Testis (tissue), 2 donors: ENCODE data around the gene NAGLU.

Experiments
- POLR2A ChIP-seq: fragments of 450-650 bp; IDR thresholded peaks from one replicate; pipeline ENCODE4 v1.6.1; 2017; ENCODE audit warnings: antibody characterized with exemption, mild to moderate bottlenecking, moderate library complexity
- TF ChIP-seq, protein P1 (sequence below), 3 experiments: fragments of 450-650 bp in 2 of 3; fragments of 200-600 bp in 1 of 3; sonication (generic) in 1 of 3; IDR thresholded peaks; one replicate each; pipeline ENCODE4 v1.5.1; 2016 to 2019; ENCODE audit warnings: antibody characterized with exemption in 3 of 3, mild to moderate bottlenecking in 2 of 3, moderate library complexity in 1 of 3

DNA sequence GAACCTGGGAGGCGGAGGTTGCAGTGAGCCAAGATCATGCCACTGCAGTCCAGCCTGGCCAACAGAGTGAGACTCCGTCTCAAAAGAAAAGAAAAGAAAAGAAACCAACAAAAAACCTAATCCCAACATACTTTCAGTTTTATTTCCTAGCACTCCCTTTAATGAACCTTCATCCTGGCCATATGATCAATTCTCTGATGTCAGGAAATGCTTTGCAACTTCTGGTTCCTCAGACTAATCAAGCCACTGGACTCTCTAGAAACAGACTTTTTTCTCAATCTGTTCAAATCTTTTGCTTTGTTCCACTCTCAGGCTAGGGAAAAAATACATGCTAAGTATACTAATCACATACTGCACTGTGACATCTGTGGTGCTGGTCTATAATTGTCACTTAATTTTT is 54.8 kb downstream of the NAGLU start:
- TF ChIP-seq, protein P1, sequence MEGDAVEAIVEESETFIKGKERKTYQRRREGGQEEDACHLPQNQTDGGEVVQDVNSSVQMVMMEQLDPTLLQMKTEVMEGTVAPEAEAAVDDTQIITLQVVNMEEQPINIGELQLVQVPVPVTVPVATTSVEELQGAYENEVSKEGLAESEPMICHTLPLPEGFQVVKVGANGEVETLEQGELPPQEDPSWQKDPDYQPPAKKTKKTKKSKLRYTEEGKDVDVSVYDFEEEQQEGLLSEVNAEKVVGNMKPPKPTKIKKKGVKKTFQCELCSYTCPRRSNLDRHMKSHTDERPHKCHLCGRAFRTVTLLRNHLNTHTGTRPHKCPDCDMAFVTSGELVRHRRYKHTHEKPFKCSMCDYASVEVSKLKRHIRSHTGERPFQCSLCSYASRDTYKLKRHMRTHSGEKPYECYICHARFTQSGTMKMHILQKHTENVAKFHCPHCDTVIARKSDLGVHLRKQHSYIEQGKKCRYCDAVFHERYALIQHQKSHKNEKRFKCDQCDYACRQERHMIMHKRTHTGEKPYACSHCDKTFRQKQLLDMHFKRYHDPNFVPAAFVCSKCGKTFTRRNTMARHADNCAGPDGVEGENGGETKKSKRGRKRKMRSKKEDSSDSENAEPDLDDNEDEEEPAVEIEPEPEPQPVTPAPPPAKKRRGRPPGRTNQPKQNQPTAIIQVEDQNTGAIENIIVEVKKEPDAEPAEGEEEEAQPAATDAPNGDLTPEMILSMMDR (IDR thresholded peaks at IDR 0.05), result no peak
- TF ChIP-seq POLR2A, result no peak
